HCT116 (cell line): ENCODE results near the gene ANXA5.

Experiments
- EZH2 ChIP-seq: fragments of 200-600 bp; sonication (generic); IDR thresholded peaks from 2 replicates; pipeline ENCODE4 v1.6.1; 2017; ENCODE audit warnings: antibody characterized with exemption, mixed run types
- YY1 ChIP-seq: IDR thresholded peaks from 2 replicates; pipeline ENCODE4 v1.6.1; 2011; ENCODE audit warnings: low read length, low read depth, moderate library complexity, mild to moderate bottlenecking; ENCODE audit not compliant: insufficient replicate concordance; ENCODE audit errors: extremely low read depth
- TF ChIP-seq, protein P1 (sequence below), 3 experiments: fragments of 200-600 bp in 1 of 3; sonication (generic) in 1 of 3; IDR thresholded peaks in 2 of 3; conservative IDR thresholded peaks in 1 of 3; 2 replicates each; pipeline ENCODE4 v1.5.1; 2012 to 2017; ENCODE audit warnings: low read depth in 2 of 3, low read length in 2 of 3, antibody characterized with exemption in 1 of 3, borderline replicate concordance in 1 of 3, control low read depth in 1 of 3, mild to moderate bottlenecking in 1 of 3, mixed read lengths in 1 of 3, mixed run types in 1 of 3, moderate library complexity in 1 of 3; ENCODE audit not compliant: insufficient read depth in 1 of 3

DNA sequence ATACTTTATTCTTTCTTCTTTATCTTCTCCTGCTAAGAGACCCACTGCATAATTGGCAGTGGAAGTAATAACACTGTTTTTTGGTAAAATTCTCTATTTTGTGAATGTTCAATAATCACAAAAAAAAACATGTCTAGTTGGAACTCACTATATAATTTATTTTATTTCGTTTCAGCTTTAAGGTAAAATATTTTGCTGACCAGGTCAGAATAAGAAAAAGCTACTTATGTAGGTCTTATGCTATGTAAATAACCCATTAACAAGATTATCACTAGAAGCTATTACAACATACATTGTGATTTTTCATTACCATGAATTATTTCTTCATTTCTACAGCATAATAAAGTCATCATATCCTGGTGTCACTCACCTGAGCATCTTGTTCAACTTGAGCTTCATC lies 19.3 kb downstream of the ANXA5 start:
- TF ChIP-seq YY1 (no peak), EZH2 (no peak)
- TF ChIP-seq, protein P1, sequence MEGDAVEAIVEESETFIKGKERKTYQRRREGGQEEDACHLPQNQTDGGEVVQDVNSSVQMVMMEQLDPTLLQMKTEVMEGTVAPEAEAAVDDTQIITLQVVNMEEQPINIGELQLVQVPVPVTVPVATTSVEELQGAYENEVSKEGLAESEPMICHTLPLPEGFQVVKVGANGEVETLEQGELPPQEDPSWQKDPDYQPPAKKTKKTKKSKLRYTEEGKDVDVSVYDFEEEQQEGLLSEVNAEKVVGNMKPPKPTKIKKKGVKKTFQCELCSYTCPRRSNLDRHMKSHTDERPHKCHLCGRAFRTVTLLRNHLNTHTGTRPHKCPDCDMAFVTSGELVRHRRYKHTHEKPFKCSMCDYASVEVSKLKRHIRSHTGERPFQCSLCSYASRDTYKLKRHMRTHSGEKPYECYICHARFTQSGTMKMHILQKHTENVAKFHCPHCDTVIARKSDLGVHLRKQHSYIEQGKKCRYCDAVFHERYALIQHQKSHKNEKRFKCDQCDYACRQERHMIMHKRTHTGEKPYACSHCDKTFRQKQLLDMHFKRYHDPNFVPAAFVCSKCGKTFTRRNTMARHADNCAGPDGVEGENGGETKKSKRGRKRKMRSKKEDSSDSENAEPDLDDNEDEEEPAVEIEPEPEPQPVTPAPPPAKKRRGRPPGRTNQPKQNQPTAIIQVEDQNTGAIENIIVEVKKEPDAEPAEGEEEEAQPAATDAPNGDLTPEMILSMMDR (IDR thresholded peaks at IDR 0.05 in 2 of 3, conservative IDR thresholded peaks at IDR 0.05 in 1 of 3; ENCODE audit: borderline replicate concordance in 1 of 3, insufficient read depth in 1 of 3, low read depth in 2 of 3, low read length in 2 of 3), result no peak
